Measurements from ENCODE around the gene LPCAT1.
"Not testable (repeated sequence)": the region's sequence is repeated elsewhere in the genome, so short reads cannot be mapped to it uniquely, and the experiment has no call there.

LPCAT1 gene

DNA sequence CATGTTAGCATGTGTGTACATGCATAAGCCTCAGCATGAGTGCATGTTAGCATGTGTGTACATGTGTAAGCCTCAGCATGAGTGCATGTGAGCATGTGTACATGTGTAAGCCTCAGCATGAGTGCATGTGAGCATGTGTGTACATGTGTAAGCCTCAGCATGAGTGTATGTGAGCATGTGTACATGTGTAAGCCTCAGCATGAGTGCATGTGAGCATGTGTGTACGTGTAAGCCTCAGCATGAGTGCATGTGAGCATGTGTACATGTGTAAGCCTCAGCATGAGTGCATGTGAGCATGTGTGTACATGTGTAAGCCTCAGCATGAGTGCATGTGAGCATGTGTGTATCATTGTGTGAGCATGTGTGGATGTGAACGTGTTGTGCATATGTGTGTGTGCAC lies 64.3 kb downstream of the LPCAT1 start:
- not testable (repeated sequence) for H3K4me3 ChIP-seq (ENCODE audit: low read depth, low read length); DNase-seq (ENCODE audit: low read depth)

DNA sequence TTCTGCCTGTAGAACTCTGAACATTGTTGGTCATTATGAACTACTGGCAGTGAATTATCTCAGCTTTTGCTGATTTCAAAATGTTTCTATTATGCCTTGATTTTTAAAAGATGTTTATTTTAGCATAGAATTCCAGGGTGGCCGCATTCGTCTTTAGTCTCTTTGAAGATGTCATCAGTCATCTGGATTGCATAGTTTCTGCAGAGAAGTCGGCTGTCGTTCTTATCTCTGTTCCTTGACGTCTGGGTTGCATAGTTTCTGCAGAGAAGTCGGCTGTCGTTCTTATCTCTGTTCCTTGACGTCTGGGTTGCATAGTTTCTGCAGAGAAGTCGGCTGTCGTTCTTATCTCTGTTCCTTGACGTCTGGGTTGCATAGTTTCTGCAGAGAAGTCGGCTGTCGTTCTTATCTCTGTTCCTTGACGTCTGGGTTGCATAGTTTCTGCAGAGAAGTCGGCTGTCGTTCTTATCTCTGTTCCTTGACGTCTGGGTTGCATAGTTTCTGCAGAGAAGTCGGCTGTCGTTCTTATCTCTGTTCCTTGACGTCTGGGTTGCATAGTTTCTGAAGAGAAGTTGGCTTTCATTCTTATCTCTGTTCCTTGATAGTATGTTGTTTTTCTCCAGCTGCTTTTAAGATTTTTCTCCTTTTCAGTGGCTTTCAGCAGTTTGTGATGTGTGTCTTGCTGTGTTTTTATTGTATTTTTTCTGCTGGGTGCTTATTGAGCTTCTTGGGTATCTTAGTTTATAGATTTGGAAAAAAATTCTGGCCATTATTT lies 67.5 kb downstream of the LPCAT1 start:
- H3K4me3 ChIP-seq (ENCODE audit: low read depth, low read length); DNase-seq (ENCODE audit: low read depth): not testable (repeated sequence)

DNA sequence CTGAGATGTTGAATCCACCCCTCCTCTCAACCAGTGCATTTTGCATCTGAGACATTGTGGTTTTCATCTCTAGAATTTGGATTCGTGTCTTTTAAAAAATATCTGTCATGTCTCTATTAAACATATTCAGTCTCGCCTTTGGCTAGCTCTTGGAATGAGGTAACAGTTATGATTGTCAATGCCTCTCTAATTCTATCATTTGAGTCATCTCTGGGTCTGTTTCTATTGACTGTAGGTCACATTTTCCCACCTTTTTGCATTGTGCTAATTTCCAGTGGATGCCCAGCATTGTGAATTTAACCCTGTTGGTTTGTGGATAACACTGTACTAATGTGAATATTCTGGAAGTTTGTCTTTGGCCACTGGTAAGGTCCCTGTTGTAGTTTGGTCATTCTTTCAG lies 70.1 kb downstream of the LPCAT1 start:
- DNase-seq (ENCODE audit: low read depth), result no peak
- no peak overlapping the region for H3K4me3 ChIP-seq (ENCODE audit: low read depth, low read length)

DNA sequence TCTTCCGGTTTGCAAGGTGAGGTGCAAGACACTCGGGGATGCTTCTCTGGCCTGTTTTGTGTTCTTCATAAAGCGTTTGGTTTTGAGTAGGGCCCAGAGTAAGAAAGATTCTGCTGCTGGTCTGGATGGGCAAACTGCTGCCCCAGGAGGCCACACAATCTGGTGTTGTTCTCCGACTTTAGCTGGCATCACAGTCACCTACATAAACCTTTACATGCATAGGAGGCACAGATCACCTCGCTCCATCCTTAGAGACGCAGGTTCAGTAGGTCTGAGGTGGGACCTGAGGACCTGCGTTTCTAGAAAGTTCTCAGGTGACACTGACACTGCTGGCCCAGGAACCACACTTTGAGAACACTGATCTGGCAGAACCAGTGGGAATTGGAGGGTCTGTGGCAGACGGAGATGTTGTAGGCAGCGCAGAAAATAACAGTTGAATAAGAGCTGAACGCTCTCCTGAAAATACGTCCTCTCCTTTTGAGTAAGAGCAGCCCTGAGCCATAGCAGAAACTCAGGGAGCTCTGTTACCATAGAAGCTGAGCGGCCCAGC lies 74.6 kb downstream of the LPCAT1 start:
- no peak for DNase-seq (ENCODE audit: low read depth)
- no peak overlapping the region for H3K4me3 ChIP-seq (ENCODE audit: low read depth, low read length)

DNA sequence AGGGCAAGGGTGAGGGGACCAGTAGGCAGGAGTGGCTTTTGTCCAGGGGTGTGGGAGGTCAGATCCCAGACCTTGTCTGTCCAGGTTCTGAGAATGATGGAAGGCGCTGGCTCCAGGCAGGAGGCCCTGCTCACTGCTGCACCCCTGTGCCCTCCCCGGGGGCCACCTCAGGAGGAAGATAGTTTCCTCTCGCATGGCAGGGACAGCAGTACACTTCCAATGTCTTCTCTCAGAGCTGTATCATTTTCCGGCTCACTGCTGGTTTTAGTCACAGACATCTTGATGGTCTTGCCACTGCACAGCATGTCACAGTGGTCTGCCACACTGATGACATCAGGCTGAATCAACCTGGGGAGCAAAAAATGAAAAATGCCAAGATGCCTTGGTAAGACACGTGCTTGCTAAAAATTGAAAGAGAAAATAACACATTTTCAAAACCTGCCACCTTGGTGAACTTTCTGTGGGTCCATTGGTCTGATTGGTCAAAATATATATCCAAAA lies 75.2 kb downstream of the LPCAT1 start:
- no peak for DNase-seq (ENCODE audit: low read depth)
- no peak overlapping the region for H3K4me3 ChIP-seq (ENCODE audit: low read depth, low read length)

DNA sequence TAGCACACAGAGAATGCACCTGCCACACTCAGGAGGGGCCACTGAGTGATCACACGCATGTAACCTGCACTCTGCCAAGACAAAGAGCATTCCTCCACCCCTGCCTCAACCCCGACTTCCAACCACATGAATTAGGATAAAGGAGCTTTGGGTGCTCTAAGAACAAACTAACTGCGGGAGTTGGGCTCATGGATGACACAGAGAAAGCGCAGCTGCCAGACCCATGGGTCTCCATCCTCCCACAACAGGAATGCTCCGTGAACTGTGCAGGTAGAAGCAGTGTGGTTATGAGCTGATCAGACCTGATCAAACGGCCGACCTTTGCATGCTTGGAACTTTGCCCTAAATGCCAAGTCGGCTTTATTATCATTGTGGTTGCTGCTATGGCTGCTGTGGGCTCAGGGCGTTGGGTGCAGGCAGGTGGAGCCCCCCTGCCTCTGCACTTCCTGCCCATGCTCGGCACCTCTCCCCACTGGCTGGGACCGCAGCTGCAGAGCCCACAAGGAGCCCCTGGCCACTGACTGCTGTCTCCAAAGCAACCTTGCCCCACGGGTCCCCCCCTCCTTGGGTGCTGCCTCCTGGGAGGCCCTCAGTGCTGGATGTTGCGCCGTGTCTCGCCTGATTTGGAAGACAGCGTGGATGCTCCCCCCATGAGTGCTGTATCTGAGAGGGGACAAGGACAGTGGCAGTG lies 75.9 kb downstream of the LPCAT1 start:
- no peak for DNase-seq (ENCODE audit: low read depth)
- no peak overlapping the region for H3K4me3 ChIP-seq (ENCODE audit: low read depth, low read length)

DNA sequence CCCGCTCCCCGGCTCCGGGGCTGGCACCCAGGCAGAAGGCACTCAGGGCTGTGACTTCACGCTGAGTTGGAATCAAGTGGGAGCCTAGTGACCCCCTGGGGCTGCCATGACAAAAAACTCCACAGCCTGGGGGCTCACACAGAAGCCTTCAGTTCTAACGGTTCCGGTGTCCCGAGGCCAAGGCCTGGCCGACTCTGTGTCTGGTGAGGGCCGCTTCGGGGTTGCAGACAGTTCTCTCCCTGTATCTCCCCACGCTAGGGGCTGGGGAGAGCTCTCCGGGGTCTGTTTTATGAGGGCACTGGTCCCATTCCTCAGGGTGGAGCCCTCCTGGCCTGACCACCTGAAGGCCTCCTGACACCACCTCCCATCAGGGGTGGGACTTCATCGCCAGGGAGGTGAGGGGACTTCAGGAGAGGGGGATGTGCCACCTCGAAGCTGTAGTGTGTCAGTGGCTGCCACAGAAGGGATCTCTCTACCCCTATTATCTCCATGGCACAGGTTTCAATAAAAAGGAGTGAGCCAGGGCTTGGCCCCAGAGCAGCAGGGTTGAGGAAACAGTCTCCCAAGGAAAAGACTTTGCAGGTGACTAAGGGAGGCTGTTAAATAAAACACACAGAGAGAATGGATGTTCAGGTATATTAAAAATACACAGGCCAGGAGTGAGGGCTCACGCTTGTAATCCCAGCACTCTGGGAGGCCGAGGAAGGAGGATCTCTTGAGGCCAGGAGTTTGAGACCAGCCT lies 77.0 kb downstream of the LPCAT1 start:
- DNase-seq (ENCODE audit: low read depth), result no peak
- H3K4me3 ChIP-seq (ENCODE audit: low read depth, low read length), result no peak overlapping the region

DNA sequence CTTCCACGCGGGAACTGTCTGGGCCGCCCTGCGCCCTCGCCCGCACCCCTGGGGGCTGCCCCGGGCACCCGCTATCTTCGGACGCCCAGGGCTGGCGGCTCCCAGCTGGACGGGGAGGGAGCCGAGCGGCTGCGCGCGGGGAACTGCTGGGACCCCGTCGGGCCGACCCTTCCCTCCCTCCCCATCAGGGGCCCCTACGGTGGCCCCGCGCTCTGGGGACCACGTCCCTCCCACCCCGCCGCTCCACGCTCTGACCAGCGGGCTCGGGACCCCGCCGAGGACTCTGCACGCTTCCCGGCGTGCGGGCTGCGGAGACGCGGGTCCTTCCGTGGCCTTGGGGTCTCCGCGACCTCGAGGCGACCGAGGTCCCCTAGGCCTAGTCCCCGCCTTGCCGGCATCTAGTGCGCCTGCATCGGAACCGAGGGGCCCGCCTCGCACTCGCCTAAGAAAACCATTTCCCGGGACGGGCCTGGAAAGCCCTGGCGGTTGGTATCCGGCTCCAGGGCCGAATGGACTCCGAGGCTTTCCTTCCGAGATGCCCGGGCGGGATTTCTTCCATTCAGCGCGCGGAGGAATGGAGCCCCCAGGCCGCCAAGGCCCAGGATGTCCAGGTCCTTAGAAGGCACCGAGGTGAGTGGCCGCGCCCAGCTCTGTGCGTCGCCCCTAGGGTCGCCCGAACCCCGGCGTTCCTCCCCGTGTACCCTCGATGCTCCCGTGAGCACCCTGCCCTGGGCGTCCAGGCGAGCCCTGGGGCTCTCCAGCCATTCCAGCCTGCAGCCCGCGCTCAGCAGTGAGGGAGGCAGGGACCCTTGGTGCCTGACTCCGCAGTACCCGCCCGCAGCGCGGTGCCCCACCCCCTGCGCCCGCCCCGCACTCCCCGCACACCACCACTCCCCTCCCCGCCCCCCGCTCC lies 77.8 kb downstream of the LPCAT1 start:
- DNase-seq (ENCODE audit: low read depth), result no peak
- H3K4me3 ChIP-seq (ENCODE audit: low read depth, low read length), result no peak overlapping the region

DNA sequence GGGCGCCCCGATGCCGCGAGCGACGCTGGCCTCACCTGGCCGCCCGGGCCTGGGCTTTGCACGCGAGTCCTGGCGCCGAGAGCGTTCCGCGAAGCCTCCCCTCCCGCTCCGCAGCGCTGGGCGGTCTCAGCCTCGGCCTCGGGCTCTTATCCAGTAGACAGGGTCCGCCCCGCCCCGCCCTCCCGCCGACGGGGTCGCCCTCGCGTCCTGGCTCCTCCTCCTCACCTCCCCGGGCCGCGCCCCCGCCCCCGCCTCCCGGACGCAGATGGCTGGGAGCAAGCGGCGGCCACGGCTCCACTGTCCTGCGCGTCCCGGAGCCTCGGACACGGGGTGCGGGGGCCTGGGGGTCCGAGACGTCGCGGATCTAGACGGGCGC lies 78.5 kb downstream of the LPCAT1 start, which contains the start of gene SLC6A3:
SLC6A3 (minus strand) TSS at position 128 of the 376 bp plus-strand sequence. CDS start 2,243 bp downstream, outside the sequence.
- DNase-seq (ENCODE audit: low read depth), result no peak
- H3K4me3 ChIP-seq (ENCODE audit: low read depth, low read length), result no peak within 1 kb of the TSS

DNA sequence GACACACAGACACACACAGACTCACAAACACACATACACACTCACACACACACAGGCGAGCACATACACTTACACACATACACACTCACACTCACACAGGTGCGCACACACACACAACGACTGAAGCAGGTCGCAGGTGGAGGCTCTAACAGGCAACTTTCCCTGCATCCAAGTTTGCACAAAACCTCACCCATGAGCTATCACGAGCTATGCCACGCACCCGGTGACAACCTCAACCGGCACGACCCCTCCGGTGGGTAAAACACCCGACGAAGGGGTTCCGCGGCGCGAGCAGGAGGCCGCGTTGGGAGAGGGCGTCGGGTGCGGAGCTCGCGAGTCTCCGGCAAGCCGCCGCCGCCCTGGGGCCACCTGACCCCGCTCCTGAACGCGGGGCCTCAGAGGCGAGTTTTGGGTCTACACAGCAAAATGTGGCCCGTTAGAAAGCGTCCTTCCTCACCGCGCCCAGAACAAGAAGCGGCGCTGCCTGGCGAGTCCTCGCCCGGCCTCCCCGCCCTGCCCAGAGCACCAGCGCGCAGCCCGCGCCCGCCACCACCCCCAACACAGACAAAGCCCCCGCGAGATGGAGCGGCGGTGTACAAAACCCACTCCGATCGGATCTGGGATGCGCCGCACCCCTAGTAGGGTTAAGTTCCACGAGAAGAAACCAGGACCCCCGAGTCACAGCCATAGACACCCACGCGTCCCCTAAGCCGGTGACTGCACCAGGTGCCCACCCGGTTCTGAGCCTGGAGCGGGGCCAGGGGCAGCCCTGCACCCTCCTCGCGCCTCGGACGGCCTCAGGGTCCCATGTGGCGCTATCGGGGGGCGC lies 79.2 kb downstream of the LPCAT1 start:
- H3K4me3 ChIP-seq (ENCODE audit: low read depth, low read length), result no peak overlapping the region
- no peak for DNase-seq (ENCODE audit: low read depth)

DNA sequence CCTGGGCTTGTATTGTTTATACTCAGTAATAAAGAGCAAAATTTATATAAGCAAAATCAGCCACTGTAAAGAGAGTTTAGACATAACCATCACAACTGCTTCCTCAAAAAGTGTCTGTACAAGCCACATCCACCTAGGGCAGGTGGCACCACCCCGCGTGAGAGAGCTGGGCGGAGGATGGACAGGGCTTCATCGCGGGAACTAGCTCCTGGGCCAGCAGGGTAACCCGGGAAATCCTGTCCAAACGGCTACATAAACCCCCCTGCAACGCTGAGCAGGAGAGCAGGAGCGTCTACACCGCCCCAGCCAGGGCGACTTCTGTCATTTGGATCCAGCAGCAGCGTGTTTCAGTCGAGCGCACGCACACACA lies 79.8 kb downstream of the LPCAT1 start:
- no peak for DNase-seq (ENCODE audit: low read depth)

DNA sequence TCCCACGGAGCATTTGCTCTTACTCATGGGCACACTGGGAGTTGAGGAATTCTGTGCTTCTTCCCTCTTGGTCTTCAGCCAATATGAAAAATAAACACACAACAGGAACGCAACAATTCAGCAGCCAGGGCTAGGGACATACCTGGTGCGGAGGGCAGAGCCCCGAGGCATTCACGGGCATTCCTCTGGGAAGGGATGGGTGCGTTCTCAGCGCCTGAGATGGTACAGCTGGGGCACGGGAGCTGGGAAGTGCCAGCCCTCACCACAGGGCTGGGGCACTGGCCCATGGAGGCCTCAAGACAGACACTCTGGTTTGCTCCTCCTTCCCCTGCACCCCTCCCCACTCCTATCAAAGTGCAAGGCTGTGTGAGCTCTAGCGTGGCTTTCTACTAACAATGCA lies 80.6 kb downstream of the LPCAT1 start:
- no peak overlapping the region for H3K4me3 ChIP-seq (ENCODE audit: low read depth, low read length)
- no peak for DNase-seq (ENCODE audit: low read depth)

More for the DNA sequence above, 79.8 kb downstream of the LPCAT1 start:
- H3K4me3 ChIP-seq (ENCODE audit: low read depth, low read length), result no peak overlapping the region

DNA sequence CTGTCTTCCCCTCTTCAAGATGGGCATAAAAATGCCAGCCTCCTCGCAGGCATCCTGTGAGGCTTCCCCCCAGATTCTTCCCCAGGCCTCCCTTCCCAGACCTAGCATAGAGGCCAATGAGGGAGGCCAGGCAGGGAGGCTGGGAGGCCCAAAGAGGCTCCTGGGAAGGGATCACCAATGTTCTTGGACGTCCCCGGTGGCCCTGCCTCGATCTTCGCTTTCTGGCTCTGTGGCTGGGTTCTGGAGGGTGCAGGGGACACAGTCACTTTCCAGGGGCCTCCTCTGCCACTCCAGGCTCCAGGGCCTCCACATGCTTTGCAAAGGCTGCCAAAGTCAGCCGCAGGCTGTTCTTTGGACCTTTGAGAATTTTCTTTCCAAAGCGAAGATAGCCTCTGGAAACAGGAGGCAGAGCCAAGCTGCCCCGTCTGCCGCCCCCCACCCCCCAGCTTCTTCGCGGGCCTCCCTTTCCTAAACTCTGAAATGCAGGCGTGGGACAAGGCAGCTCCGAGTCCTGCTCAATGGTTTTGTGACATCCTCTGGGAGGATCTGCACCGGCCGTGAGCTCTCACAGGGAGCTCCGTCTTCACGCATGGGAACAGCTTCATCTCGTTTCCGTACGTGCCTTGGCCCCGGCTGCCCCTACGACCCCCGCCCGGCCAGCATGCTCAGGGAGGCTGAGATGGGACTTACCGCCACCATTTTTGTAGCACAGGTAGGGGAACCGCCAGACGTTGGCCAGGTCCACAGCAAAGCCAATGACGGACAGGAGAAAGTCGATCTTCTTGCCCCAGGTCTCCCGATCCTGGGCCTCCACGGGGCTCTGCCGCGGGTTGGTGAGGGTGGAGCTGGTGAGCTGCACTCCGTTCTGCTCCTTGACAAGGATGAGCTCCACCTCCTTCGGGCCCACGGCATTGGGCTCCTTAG lies 81.3 kb downstream of the LPCAT1 start:
- H3K4me3 ChIP-seq (ENCODE audit: low read depth, low read length), result no peak overlapping the region
- no peak for DNase-seq (ENCODE audit: low read depth)

DNA sequence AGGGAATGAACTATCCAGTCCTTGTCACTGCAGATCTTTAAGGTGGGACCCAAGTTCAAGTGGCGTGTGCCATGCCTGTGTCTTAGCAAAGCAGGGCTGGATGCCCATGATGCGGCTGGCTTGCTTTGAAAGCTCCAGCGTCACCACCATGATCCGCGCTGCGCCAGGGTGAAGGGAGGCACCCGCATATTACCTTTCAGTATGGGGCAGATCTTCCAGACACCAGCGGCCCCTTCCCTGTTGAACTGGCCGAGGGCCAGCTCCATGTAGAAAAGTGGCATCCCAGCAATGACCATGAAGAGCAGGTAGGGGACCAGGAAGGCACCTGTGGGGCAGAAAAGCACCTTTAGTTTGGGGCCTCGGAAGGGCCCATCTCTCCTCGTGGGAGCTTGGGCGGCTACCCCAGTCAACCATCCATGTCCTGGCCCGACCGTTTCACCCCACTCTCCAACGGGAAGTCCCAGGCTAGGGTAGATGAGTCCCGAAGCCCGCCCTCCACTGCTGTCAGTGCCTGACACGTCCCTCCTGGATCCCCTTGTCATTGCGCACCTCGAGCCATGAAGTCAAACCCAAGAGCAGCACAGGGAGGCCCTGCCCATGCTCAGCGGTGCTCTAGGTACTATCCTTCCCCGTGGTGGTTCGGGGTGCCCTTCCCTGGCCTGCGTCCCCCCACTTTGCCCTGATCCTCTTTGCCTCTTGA lies 82.4 kb downstream of the LPCAT1 start:
- no peak overlapping the region for H3K4me3 ChIP-seq (ENCODE audit: low read depth, low read length)
- DNase-seq (ENCODE audit: low read depth), result no peak

DNA sequence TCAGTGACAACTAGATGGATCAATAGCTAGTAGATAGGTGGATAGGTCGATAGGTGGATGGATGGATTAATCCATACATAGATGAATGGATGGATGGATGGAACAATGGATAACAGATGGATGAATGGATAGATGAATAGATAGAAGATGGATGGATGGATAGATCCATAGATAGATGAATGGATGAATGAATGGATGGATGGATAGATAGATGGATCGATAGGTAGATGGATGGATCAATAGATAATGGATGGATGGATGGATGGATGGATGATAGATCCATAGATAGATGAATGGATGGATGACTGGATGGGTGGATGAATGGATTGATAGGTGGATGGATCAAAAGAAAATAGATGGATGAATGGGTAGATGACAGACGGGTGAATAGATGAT lies 83.7 kb downstream of the LPCAT1 start:
- no peak overlapping the region for H3K4me3 ChIP-seq (ENCODE audit: low read depth, low read length)
- no peak for DNase-seq (ENCODE audit: low read depth)

DNA sequence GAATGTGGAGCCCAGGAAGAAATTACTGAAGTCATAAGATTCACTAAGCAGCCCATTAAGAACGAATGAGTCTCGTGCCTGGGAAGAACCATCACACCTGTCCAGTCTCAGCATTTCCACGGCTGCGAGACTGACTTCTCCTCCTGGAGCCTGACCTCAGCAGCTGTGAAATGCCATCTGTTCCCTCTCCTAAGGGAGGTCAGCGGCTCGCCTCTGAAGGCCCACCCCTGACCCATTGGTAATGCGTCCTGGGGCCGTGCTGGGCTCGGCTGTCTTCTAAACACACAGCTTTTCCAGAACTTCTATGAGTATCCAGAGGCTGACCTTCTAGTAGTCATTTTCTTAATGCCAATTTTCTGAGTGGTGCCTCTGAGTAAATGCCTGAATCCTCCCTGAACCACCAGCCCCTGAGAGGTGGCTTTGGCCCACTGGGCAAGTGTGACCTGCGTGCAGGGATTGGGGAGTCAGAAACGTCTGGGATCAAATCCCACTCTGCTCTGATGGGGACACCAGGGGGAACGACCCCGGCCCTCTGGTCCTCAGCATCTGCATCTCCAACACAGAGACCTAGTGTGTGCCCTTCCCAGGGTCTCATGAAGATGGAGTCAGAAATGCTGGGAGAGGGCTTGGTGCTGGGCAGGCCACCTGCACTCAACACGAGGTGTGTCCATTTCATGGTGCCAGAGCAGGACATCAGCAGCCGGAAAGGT lies 84.2 kb downstream of the LPCAT1 start:
- H3K4me3 ChIP-seq (ENCODE audit: low read depth, low read length), result no peak overlapping the region
- DNase-seq (ENCODE audit: low read depth), result no peak

Data from skeletal muscle cell (primary cell).